ENCODE results near the gene SLC6A16. TPM values are rescaled to one million over a fixed set of nuclear protein-coding genes. Genes with fewer than 3 reads are reported as not detected.

SLC6A16 gene
- total RNA-seq, 1 donor from 2014 or later = 5.0 TPM

DNA sequence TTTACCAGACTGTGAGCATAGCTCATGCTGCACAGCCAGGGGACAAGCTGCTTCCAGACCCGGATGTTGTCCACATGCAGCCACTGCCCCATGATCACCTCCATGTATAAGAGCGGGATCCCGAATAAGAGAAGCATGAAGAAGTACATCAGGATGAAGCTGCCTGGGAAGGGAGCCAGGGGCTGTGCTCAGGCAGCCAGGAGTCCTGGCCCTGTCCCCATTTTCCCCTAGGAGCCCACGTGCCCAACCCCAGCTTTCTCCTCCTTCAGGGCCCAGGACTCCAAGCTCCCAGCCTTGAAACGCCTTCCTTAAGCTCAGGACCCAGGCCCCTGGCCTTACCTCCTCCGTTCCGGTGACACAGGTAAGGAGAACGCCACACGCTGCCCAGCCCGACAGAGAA lies 69.3 kb downstream of the SLC6A16 start:
- Histone ChIP-seq H3K9ac (no peak overlapping the region), H4K20me1 (ENCODE audit: low read depth) (no peaks in the 10 kb centered on the region), H3K79me2 (ENCODE audit: low read depth) (no peaks in the 10 kb centered on the region), H3K9me3 (ENCODE audit: low read depth) (peaks cover 6% of the 10 kb centered on the region), H3K36me3 (no peaks in the 10 kb centered on the region), H3K27me3 (no peaks in the 10 kb centered on the region), H3F3A (ENCODE audit: low read depth) (no peaks in the 10 kb centered on the region), H2AFZ (replicated peaks) (no peak overlapping the region), H3K27ac (no peak overlapping the region), H3K4me2 (no peak overlapping the region), H3K4me1 (no peaks in the 10 kb centered on the region), H3K4me3 (no peak overlapping the region)
- H3K4me3 Mint-ChIP-seq = no peak overlapping the region
- no peaks in the 10 kb centered on the region for H3K27me3 Mint-ChIP-seq (ENCODE audit: insufficient read depth, low read depth)
- DNase-seq (ENCODE audit: low spot score) = no peak
- H3K9me3 Mint-ChIP-seq = peaks cover 24% of the 10 kb centered on the region
- TF ChIP-seq EZH2phosphoT487 (IDR thresholded peaks at IDR 0.05) = no peak
- no peak for TF ChIP-seq EZH2 (IDR thresholded peaks at IDR 0.05)
- H3K27ac Mint-ChIP-seq = no peak overlapping the region
- no peaks in the 10 kb centered on the region for H3K36me3 Mint-ChIP-seq
- H3K4me1 Mint-ChIP-seq = no peaks in the 10 kb centered on the region

DNA sequence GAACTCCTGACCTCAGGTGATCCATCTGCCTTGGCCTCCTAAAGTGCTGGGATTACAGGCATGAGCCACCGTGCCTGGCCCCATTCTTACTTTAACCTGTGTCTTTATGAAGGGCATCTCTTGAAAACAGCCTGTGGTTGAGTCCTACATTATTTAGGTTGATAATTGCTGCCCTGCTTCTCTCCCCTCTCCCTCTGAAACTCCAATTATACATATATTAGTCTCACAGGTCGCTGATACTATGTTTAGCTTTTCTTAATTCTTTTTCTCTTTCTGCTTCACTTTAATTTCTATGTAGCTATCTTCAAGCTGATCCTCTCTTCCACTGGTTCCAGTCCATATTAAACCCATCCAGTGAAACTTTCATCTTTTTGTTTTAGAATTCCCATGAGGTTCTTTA lies 75.1 kb downstream of the SLC6A16 start:
- Histone ChIP-seq H4K20me1 (ENCODE audit: low read depth) (no peaks in the 10 kb centered on the region), H3K79me2 (ENCODE audit: low read depth) (no peaks in the 10 kb centered on the region), H2AFZ (replicated peaks) (no peak overlapping the region), H3K27ac (no peak overlapping the region), H3K9ac (no peak overlapping the region), H3K4me2 (no peak overlapping the region), H3K4me3 (no peak overlapping the region), H3K36me3 (no peaks in the 10 kb centered on the region), H3F3A (ENCODE audit: low read depth) (no peaks in the 10 kb centered on the region), H3K4me1 (no peaks in the 10 kb centered on the region), H3K27me3 (no peaks in the 10 kb centered on the region), H3K9me3 (ENCODE audit: low read depth) (no peaks in the 10 kb centered on the region)
- Mint-ChIP-seq H3K9me3 (peaks cover 5% of the 10 kb centered on the region), H3K27me3 (ENCODE audit: insufficient read depth, low read depth) (no peaks in the 10 kb centered on the region), H3K4me1 (no peaks in the 10 kb centered on the region), H3K36me3 (no peaks in the 10 kb centered on the region), H3K27ac (no peak overlapping the region), H3K4me3 (no peak overlapping the region)
- no peak for DNase-seq (ENCODE audit: low spot score)
- TF ChIP-seq EZH2 (IDR thresholded peaks at IDR 0.05) = no peak
- TF ChIP-seq, protein P1, sequence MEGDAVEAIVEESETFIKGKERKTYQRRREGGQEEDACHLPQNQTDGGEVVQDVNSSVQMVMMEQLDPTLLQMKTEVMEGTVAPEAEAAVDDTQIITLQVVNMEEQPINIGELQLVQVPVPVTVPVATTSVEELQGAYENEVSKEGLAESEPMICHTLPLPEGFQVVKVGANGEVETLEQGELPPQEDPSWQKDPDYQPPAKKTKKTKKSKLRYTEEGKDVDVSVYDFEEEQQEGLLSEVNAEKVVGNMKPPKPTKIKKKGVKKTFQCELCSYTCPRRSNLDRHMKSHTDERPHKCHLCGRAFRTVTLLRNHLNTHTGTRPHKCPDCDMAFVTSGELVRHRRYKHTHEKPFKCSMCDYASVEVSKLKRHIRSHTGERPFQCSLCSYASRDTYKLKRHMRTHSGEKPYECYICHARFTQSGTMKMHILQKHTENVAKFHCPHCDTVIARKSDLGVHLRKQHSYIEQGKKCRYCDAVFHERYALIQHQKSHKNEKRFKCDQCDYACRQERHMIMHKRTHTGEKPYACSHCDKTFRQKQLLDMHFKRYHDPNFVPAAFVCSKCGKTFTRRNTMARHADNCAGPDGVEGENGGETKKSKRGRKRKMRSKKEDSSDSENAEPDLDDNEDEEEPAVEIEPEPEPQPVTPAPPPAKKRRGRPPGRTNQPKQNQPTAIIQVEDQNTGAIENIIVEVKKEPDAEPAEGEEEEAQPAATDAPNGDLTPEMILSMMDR (IDR thresholded peaks at IDR 0.05) = no peak
- no peak for TF ChIP-seq EZH2phosphoT487 (IDR thresholded peaks at IDR 0.05)

DNA sequence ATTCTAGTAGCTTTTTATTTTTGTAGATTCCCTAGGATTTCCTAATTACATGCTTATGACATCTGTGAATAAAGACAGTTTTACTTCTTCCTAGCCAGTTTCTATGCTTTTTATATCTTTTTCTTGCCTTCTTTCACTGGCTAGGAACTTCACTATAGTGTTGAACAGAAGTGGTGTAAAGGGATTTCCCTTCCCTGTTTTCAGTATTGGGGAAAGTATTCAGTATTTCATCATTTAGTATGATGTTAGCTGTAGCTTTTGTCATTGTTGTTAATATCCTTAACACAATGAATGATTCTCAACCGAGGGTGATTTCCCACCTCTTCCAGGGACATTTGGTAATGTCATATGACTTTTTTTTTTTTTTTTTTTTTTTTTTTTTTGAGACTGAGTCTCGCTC lies 77.3 kb downstream of the SLC6A16 start:
- no peaks in the 10 kb centered on the region for H3K9me3 ChIP-seq (ENCODE audit: low read depth)
- Mint-ChIP-seq H3K4me1 (peaks cover 3% of the 10 kb centered on the region), H3K36me3 (no peaks in the 10 kb centered on the region), H3K27ac (no peak overlapping the region), H3K9me3 (peaks cover 5% of the 10 kb centered on the region), H3K4me3 (no peak overlapping the region), H3K27me3 (ENCODE audit: insufficient read depth, low read depth) (no peaks in the 10 kb centered on the region)
- TF ChIP-seq, protein P1 (IDR thresholded peaks at IDR 0.05) = no peak
- TF ChIP-seq EZH2 (IDR thresholded peaks at IDR 0.05) (no peak), EZH2phosphoT487 (IDR thresholded peaks at IDR 0.05) (no peak)
- no peaks in the 10 kb centered on the region for H3F3A ChIP-seq (ENCODE audit: low read depth)
- no peak overlapping the region for H3K4me3 ChIP-seq
- H3K27me3 ChIP-seq = no peaks in the 10 kb centered on the region
- H3K4me2 ChIP-seq = no peak overlapping the region
- peaks cover 5% of the 10 kb centered on the region for H3K4me1 ChIP-seq
- H2AFZ ChIP-seq (replicated peaks) = no peak overlapping the region
- H3K27ac ChIP-seq = no peak overlapping the region
- H3K36me3 ChIP-seq = no peaks in the 10 kb centered on the region
- H4K20me1 ChIP-seq (ENCODE audit: low read depth) = no peaks in the 10 kb centered on the region
- H3K79me2 ChIP-seq (ENCODE audit: low read depth) = no peaks in the 10 kb centered on the region
- DNase-seq (ENCODE audit: low spot score) = no peak
- H3K9ac ChIP-seq = no peak overlapping the region

DNA sequence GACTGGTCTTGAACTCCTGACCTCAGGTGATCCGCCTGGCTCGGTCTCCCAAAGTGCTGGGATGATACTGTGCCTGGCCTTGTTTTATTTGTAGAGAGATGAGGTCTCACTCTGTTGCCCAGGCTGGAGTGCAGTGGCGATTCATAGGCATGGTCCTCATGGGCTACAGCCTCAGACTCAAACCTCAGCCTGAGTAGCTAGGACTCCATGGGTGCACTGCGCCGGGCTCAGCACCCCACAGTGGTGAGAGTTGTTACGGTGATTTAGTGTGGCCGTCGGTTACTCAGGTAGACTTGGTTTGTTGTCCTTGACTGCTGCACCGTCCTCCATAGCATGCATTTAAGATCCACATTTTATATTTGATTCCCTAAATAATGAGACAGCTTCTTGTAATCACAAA lies 80.7 kb downstream of the SLC6A16 start:
- H3K9ac ChIP-seq = no peak overlapping the region
- no peaks in the 10 kb centered on the region for H4K20me1 ChIP-seq (ENCODE audit: low read depth)
- H3K27ac Mint-ChIP-seq = no peak overlapping the region
- no peaks in the 10 kb centered on the region for H3K9me3 Mint-ChIP-seq
- DNase-seq (ENCODE audit: low spot score) = no peak
- TF ChIP-seq, protein P1 (IDR thresholded peaks at IDR 0.05) = no peak
- TF ChIP-seq EZH2 (IDR thresholded peaks at IDR 0.05) = no peak
- TF ChIP-seq EZH2phosphoT487 (IDR thresholded peaks at IDR 0.05) = no peak
- no peak overlapping the region for H2AFZ ChIP-seq (replicated peaks)
- H3K27me3 Mint-ChIP-seq (ENCODE audit: insufficient read depth, low read depth) = no peaks in the 10 kb centered on the region
- no peaks in the 10 kb centered on the region for H3K36me3 Mint-ChIP-seq
- H3K4me2 ChIP-seq = no peak overlapping the region
- H3K4me3 ChIP-seq = no peak overlapping the region
- no peak overlapping the region for H3K4me3 Mint-ChIP-seq
- H3K9me3 ChIP-seq (ENCODE audit: low read depth) = no peaks in the 10 kb centered on the region
- H3K79me2 ChIP-seq (ENCODE audit: low read depth) = no peaks in the 10 kb centered on the region
- H3K27me3 ChIP-seq = no peaks in the 10 kb centered on the region
- H3F3A ChIP-seq (ENCODE audit: low read depth) = no peaks in the 10 kb centered on the region
- no peak overlapping the region for H3K27ac ChIP-seq
- peaks cover 3% of the 10 kb centered on the region for H3K4me1 Mint-ChIP-seq
- peaks cover 5% of the 10 kb centered on the region for H3K4me1 ChIP-seq
- no peaks in the 10 kb centered on the region for H3K36me3 ChIP-seq

Measured in neural progenitor cell (in vitro differentiated cells).